Daoy (cell line): ENCODE measurements around the gene C8G. TPM values are rescaled to one million over a fixed set of nuclear protein-coding genes. Genes with fewer than 3 reads are reported as not detected.

Experiments used
- DNase-seq: peaks from one replicate; pipeline ENCODE4 v3.0.0-alpha.2; 2015; ENCODE audit warnings: low read depth
- total RNA-seq: library from RNA; depleted of rRNA; stranded (reverse); fragments of >200 nt; shearing (Covaris generic); gene quantifications from 2 replicates; pipeline ENCODE4 v1.2.3, GENCODE V29; 2014

C8G gene
- total RNA-seq, 1 experiment from 2014 or later = not detected

DNA sequence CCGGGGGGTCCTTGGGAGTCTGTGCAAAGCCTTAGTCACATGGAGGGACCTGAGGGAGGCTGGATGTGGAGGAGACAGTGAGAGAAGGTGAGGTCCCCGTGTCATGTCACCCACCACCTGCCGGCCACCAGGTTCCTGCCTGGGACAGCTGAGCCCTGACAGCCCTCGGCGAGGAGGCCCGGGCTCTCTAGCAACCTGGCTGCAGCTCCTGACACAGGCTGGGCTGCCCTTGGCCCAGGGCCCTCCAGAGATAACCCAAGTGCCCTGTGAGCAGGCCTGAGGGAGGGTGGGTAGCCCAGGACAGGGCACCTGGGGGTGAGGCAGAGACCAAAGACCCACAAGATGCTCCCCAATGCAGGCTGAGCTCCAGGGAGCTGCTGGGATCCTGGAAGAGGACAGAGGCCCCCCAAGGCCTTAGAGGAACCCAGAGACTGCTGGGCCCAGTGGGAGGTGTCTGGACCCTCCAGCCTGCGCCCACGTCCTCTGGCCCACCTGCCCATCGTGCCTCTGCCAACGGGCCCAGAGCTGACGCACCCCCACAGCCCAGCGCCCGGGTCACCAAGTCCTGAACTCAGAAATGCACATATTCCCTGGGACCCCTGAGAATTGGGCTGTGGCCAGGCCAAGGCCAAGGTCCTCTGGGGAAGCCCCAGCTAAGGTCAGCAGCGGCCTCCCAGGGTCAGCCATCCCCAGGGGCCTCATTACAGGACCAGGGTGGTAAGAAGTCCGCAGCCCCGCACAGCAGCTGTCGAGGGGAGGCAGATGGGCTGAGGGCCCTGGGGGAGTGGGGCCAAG lies 23.5 kb downstream of the C8G start:
- no peak for DNase-seq

DNA sequence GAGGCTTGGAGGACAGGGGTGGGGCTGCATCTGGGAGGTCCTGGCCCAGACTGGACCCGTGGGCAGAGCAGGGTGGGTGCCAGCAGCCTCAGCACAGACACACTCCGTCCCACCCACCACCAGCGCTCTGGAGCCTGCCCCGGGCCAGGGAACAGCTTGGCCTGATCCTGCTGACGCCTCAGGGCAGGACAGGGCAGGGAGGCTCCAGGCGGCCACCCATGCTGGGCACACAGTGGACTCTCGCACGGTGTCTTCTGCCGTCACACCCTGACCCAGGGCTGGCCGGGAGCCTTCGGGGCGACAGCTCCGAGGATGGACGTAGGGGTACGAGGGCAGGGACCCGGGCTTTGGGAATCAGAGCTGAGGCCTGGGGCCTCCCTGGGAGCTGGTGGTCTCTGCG lies 24.1 kb downstream of the C8G start:
- DNase-seq = no peak

DNA sequence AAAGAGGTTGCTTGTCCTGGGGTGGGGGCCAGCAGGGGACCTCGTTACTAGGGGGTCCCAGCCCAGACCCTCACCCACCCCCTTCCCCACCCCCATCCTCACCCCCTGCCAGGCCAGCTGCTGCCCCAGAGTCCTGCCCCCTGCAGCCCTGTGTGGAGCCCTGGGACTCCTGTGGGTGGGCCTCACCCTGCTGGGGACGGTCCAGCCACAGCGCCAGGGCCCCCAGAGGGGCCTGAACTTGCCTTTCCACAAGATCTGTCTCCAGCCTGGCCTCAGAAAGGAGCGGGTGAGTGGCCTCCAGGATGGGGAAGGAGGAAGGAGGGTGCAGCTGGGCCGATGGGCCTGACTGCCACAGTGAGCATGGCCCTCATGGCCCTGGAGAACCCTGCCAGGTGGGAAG lies 24.7 kb downstream of the C8G start:
- DNase-seq = no peak

DNA sequence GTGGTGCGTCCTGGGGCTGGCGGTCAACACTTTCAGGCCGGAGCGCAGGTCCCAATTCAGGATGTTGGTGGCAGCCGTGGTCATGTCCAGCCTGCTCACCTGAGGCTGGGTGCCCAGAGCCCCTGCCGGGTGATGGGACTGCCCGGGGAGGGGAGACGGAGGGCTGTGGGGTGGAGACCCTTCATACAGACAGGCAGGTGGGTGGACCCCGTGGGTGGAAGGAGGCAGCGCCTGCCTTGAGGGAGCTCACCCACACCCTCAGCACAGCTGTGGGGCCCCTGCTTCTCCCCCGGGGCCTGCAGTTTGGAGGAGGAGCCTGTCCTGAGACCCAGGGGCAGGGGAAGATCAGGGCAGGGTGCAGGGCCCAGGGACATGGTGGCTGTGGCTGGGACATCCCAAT lies 25.3 kb downstream of the C8G start:
- DNase-seq = no peak

DNA sequence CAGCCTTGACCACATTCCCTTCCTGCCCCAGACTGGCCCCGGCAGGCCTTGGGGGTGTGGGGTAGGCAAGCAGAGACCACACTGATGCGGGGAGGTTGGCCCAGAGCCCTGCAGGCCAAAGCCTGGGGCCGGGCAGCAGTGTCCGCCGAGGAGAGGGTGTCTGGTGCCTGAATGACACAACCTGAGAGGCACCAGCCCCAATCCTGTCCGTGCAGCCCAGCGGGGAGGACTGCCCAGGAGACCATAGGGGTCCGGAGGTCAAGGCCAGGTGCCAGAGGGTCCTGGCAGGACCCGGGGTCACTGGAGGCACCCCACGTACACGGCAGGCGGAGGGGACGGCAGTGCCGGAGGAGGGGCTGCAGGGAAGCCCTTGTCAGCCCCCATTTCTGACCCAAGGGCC lies 26.7 kb downstream of the C8G start:
- no peak for DNase-seq

DNA sequence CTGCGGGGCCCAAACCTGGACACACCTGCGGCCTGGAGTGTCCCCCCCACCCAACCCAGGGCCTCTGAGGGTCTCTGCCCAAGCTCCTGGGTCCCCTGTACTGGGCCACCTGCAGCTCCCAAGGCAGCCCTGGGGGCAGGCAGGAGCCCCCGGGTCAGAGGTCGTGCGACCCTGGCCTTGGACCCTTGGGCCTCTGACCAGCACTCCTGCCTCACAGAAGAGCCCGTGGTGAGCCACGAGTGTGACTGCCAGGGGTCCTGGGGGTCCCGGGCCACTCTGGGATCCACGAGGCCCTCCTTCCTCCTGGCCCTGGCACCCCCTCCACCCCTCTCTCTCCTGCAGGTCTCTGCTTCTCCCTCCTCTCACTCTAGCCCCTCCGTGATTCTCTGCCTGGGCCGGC lies 27.3 kb downstream of the C8G start:
- DNase-seq = no peak

DNA sequence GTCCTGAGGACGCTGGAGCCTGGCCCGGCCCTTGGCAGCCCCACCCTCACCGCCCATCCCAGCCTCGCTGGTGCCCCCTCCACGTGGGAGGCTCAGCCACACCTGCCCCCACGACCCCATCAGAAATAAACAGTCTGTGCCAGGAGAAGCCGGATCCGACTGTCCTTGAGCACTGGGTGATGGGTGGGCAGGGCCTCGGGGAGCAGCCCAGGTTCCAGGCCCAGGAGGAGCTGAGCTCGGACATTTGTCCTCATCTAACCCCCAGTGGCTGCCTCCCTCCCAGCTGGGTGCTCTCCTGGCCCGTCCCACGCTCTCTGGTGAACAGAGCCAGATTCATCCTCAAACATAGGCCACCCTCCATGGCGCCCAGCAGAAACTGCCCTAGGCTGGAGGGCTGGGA lies 27.7 kb downstream of the C8G start:
- DNase-seq = no peak

DNA sequence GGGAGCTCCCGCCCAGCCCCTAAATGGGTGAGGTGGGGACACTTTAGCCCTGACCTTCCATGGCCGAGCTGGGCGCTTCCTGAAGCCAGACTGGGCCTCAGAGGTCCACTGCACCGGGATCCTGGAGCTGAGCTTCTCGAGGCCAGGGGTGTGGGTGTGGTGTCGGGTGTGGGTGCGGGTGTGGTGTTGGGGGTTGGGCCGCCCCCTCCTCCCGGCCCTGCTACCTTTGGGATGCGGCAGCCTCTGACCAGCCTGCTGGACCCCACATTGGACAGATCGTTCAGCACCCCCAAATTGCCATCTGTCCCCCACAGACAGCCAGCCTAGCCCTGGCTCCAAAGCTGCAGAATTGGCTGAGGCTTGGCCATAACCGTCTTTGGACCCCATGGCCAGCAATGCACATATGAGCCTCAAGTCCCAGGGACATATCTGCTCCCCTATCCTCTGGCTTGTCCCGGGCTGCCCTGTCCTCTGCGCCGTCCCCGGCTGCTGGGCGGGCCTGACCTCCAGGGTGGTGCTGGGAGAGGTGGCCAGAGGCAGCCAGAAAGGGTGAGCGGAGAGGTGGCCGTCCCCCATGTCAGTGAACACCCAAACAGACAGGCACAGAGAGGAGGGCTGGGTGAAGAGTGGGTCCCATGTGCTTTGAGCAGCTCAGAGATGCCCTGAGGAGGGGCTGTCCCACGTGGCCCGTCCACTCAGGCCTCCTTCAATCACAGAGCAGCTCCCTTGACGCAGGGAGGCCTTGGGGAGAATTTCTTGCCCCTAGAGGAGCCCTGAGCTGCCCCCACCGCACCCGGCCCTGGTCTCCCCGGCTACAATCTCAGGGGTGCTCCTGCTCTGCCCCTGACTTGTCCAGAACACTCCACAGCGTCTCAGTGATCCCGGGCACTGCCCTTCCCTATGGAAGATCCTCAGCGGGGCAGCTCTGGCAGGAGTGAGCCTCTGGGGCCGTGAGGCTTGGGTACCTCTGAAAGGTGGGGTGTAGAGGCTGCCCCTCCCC lies 28.9 kb downstream of the C8G start:
- DNase-seq = no peak

DNA sequence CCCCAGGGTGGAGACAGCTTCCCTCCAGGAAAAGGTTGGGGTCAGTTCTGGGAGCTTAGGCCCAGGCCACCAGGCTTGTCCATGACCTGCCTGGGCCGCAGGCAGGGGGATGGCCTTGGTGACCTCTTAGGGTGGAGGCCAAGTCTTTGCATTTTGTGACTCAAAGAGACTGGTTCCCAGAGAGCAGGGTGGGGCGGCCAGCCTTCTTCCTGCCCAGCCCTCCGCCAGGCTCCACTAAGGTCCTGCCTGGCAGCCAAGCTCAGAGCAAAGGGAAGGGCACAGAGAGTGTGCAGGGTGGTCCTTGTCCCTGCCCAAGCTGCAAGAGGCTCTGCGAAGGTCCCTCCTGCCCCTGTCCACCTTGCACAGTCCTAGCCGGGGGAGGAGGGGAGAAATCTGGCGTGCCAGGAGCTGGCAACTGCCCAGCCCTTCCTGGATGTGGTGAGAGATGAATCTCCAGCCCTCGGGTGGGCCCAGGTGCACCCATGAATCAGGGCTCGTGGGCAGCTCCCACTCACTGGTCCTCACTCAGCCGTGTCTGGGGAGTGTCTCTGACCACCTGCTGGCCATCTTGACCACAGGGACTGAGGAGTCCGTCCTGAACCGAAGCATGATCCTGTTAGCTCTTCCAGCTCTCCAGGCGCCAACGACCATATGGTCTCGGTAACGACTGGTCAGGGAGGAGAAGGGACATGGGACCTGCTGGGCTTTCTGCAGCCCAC lies 29.9 kb downstream of the C8G start:
- DNase-seq = no peak

DNA sequence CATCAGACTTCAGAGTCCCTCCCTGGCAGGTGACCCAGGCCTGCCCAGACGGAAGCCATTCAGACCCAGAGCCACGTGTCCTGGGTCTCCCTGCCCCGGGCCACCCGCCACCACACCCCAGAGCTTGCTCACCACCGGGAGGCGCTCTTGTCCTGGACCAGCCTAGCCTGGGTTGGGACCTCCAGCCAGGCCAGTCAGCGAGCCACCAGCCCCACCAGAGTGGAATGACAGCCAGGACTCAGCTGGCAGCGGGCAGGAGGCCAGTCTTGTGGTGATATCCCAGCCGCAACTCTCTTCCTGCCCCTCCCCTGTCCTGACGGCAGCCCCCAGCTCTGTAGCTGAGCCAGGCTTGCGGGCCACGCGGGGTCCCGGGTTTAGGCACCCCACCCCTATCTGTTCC lies 30.6 kb downstream of the C8G start:
- peak; percentile 80 for DNase-seq

DNA sequence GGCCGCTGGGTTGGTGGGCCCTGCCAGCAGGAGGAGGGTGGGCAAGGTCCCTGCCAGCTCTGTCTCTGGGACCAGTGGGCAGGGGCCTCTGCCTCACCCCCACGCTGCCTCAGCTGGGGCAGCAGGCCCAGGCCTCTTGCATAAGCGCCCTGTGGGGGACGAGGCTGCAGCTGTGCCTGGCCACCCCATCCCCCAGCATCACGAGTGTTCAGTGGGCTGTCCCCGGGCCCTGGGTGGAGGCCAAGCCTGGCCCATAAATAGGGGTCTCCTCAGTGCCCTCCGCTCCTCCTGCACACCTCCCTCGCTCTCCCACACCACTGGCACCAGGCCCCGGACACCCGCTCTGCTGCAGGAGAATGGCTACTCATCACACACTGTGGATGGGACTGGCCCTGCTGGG lies 32.2 kb downstream of the C8G start, which contains the start of gene PTGDS:
Gene PTGDS (plus strand): TSS at position 282 of the 400 bp plus-strand sequence. CDS start 75 bp downstream, at position 357.
- no peak for DNase-seq

DNA sequence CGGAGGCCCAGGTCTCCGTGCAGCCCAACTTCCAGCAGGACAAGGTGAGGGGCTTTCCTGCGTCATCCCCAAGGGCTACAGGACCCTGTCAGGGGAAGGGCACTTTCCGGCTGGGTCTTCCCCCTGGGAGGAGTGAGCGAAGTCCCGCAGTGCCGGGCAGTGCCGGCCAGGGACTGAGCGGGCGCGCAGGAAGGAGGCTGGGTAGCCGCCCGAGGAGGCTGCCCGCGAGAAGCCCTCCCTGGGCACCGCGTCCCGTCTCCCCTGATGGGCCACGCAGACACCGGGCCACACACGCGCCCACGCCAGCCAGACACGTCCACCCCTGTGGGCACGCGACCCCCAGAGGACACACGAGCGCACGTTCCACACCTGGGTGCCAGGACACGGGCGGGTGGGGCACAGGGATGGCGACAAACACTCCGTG lies 32.6 kb downstream of the C8G start:
- no peak for DNase-seq

DNA sequence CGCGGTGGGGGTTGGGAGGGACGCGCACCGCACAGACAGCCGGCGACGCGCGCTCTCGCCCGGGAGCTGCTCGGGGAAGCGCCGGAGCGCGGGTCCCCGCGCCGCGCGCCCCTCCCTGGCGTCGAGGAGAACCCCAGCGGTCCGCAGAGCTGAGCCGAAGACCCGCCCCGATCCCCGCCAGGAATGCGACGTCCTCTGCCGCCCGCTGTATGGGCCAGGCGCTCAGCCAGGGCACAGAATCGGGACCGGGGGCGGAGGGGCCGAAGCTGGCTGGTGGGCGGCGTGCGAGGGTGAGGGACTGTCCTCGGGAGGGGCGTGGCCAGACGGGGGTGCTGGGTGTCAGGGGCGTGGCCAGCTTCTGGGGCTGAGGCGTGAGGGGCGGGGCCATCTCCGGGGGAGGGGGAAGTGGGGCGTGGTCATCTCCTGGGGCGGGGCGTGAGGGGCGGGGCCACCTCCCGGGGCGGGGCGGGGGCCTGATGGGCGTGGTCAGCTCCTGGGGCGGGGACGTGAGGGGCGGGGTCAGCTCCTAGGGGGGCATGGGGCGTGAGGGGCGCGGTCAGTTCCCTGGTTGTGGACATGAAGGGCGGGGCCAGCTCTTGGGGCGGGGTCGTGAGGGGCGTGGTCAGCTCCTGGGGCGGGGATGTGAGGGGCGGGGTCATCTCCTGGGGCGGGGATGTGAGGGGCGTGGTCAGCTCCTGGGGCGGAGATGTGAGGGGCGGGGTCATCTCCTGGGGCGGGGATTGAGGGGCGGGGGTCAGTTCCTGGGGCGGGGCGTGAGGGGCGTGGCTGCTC lies 33.2 kb downstream of the C8G start:
- peak; percentile 79 for DNase-seq

DNA sequence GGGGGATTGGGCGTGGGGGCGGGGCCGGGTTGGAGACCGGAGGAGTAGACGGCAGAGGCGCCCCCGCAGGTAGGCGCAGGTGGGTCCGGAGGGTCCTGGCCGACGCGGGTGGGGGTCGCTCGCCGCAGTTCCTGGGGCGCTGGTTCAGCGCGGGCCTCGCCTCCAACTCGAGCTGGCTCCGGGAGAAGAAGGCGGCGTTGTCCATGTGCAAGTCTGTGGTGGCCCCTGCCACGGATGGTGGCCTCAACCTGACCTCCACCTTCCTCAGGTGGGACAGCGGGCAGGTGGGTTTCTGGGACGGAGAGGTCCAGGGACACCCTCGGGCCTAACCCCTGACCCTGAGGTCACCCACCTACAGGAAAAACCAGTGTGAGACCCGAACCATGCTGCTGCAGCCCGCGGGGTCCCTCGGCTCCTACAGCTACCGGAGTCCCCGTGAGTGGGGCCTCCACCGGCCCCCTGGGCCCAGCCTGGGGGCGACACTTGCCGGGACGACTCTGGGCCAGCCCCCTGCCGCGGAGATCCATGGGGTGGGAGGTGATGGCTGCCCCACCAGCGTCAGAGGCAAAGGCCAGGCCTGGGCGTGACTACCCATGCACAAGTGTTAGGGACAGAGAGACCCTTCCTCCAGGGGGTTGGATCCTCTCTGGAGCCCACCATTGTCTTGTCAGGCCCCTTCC lies 34.0 kb downstream of the C8G start:
- no peak for DNase-seq

DNA sequence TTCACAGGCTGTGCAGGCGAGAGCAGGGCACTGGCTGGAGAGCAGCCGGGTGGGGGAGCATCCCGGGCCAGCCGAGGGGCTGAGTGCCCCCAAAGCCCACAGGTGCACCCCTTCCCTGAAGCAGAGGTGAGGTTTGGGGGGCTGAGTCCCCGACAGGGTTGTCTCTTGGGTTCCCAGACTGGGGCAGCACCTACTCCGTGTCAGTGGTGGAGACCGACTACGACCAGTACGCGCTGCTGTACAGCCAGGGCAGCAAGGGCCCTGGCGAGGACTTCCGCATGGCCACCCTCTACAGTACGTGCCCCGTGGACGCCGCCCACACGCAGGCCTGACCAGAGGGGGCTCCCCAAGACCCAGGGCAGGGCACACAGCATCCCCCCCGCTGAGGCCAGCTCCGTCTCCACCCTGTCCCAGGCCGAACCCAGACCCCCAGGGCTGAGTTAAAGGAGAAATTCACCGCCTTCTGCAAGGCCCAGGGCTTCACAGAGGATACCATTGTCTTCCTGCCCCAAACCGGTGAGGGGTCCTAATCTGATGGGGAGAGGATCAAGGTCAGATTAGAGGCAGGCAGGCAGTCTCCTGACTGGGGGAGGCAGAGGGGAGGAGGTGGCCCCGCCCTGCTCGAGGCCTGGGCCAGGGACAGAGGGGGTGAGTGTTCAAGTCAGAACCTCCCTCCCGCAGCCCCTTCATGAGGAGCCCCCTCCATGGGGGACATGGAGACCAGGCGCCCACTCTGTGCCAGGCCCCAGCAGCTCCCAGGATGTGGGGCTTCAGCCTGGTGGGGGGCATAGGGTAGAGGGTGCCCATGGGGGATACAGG lies 34.9 kb downstream of the C8G start:
- no peak for DNase-seq

DNA sequence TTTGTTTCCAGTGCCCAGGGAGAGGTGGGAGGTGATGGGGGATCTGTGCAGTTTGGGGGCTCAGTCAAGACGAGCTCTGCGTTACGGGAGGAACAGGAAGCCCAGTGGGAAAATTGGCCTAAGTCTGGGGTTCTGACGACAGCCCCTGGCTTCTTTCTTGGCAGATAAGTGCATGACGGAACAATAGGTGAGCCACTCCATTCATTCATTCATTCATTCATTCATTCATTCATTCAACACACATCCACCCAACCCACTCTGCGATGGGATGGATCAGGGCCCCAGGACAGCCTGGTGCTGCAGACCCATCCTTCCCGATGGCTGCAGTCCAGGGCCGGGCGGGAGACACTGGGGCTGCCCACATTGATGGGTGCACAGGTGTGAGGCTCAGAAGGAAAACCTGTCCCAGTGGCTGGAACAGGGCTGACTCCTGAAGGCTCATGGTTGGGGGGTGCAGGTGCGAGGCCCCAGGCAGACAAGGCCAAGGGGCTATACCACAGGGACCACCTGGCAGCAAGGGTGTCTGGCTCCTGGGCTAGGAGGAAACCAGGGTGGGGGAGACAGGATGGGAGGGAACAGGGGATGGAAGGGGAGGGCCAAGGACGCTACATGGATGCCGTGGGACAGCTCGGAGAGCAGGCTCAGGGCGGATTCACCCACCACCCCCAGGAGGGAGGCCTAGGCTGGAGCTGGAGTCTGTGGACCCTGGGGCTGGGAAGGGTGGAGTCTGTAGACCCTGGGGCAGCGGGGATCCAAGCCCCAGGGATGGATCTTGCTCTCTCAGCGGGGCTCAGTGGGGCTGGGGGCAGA lies 35.8 kb downstream of the C8G start:
- no peak for DNase-seq

DNA sequence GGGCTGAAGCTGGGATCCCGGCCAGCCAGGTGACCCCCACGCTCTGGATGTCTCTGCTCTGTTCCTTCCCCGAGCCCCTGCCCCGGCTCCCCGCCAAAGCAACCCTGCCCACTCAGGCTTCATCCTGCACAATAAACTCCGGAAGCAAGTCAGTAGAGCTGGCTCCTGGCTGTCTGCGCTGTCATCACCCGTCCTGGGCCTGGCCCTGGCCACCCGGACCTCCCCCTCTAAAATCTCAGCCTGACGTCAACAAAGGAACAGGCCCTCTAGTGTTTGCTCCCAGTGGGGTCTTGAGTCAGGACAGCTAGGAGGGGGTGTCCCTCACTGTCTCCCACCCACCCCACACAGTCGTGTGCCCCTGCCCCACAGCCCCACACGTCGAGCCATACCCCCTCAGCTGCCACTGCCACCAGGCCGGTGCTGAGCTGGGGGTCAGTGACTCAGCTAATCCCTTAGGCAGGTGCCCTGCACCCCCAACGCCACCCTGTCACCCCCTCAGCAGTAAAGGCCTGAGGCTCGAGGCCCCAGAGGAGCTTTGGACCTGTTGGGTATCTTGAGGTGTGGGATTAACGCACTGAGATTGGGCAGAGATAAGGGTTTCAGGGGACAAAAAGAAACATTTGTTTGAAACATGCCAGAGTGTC lies 36.7 kb downstream of the C8G start:
- DNase-seq = no peak
